ENCODE results near the gene AKTIP. TPM values are rescaled to one million over a fixed set of nuclear protein-coding genes. Genes with fewer than 3 reads are reported as not detected.

AKTIP gene
- total RNA-seq, result 78.5 and 87.2 TPM in 2 replicates

DNA sequence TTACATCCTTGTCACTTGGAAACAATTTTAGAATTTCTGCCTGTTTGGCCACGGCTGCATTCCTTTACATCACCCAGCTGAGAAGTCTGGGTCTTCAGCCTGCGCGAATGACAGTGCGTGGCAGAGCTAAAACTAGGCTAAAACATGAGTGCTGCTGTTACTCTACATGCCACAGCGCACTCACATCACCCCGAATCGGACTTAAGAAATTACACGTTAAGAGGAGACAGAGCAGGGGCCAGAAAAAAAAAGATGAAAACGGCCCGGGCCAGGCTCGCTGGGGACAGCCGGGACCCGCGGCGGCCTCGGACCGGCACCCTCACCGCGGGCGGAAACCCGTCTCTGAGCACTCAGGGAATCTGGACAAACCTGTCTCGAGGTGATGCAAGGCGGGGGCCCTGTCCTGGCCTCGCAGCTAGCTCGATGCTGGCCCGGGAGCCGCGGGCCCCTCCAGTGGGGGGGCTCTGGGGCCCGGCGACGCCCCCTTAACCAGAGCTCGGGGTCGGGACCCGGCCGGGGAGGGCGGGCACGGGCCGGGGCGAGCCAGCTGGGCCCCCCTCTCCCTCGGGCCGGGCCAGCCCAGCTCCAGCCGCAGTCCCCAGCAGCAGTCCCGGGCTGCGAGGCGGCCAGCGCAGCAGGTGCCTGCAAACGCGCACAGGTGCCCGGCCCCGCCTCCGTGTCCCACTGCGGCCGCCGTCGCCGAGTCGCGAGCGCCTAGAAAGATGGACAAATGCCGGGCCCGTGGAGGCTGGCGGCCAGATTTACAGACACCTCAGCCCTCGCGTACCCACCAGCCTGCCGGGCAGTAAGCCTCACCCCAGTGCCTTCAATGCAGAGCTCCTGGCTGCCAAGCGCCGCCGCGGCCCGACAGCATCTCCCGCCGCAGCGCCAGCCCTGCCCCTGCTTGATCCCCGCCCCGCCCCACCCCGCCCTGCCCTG lies at the start of gene AKTIP:
Gene AKTIP, minus strand, starts transcription at position 879 of the 939 bp plus-strand sequence. CDS start 2,950 bp downstream, outside the sequence.

Small RNAs within 50 kb of the gene (small RNA-seq; reads per million reads assigned to genes)
- gene RNU6-1153P, result not detected

Other genes starting within 250 kb of the AKTIP start
- 56.8 and 79.3 TPM in 2 replicates for gene RBL2, start 68.7 kb downstream of the AKTIP start, total RNA-seq
- gene RPGRIP1L, start 200.7 kb upstream of the AKTIP start, total RNA-seq, result 10.6 and 11.4 TPM in 2 replicates
- gene FTO, start 200.9 kb upstream of the AKTIP start, total RNA-seq, result 92.7 and 113 TPM in 2 replicates